Right hindlimb (tissue), 1 donor: ENCODE data around the gene N4BP2.

ENCODE experiments used
- DNase-seq: peaks from one replicate; pipeline ENCODE4 v3.0.0-alpha.2; 2018

Gene N4BP2

DNA sequence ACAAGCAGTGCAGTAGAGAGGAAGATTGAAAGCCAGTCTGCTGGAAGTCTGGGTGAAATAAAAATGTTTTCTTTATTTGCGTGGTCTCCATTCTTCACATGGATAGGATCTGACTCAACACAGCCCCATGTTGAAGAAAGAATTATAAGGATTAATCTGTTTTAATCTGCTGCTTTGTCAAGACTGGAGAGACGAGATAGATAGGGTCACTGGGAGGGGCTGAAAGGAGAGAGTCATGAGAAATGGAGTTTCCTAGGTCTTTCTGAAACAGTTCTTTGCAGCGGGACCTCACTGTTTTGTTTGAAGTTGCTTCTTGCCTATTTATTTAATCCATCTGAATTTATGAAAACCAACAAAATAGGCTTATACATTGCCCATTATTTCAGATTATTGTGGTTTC, 107.8 kb downstream of the N4BP2 start:
- no peak for DNase-seq

DNA sequence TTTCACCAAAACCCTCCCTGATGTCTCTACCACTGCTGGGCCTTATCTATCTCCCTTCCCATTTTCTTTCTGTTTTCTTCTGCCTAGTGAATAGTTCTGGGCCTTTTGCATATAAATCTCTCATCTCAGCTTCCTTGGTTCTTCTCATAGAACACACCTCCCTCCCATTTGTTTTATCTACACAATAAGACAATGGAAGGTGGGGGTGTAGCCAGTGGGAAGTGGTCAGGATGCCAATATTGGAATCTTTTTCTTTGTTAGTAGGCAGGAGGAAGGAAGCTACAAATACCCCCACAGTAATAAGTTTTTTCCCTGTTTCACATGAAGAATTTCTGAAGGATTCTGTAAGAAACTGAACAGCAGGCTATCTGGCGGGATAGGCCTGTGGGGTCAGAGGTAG, 109.3 kb downstream of the N4BP2 start:
- no peak for DNase-seq

DNA sequence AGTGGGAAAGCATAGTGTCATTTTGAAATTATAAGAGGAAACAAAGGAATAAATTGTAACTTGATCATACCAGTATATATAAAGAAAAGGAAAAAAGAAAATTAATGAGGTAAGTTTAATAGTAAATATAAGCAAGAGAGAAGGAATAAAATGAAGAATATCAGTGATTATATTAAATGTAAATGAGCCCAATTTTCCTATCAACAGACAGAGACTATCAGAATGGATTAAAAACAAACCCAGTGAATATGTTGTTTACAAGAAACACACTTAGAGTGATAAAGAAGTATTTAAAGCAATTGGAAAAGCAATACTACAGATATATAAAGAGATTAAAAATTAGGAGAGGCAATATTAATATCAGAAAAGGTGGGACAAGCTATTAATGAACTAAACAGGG, 111.4 kb downstream of the N4BP2 start:
- DNase-seq = no peak

DNA sequence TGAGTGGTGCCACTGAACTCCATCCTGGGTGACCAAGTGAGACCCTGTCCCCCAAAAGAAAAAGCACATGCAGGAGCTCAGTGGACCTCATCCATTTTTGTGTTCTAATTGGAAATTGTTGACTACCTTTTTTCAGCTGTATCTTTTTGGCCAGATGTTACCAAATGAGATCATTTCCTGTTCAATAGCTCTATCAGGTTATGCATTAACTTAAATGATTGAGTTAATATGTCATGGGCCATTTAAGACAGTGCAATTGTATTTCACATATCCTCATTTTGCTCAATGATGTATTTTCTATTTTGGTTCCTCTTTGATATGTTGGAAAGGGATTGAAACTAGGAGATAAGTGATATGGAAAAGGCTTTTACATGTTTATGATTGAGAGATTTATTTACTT, 113.9 kb downstream of the N4BP2 start:
- no peak for DNase-seq

DNA sequence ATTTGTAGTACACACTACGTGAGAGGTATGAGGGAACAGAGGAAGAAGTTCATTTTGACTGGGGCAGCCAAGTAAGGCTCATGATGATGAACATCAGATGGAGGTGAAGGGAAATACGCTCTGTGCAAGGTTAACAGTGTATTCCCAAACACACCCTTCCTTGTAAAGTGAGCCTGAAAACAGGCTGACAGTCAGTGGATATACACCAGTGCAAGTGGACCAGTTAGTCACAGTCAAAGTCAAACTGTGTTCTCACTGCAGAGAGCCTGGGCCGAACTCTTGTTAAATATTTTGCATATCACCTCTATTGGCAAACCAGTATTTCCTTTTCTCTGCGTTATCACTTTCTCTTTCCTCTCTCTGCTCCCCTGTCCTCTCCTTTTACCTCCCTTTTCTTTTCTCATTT, 116.8 kb downstream of the N4BP2 start:
- DNase-seq = no peak

DNA sequence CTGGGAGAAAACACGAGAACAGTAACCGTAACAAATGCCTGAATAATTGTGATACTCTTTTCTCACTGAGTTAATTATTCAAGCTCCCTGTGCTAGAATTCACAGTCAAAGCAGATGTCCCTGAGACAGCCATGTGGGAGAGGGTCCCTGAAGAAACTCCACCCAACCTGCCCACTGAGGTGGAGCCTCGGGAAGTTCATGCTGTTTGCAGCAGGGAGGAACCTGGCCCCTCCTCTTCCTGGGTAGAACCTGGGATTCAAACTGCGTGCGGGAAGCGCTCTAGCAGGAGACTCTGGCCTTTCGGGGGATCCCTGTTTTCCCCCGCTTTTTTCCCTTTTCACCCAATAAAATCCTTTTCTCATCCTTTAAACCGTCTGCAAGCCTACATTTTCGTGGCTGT, 120.0 kb downstream of the N4BP2 start:
- no peak for DNase-seq

DNA sequence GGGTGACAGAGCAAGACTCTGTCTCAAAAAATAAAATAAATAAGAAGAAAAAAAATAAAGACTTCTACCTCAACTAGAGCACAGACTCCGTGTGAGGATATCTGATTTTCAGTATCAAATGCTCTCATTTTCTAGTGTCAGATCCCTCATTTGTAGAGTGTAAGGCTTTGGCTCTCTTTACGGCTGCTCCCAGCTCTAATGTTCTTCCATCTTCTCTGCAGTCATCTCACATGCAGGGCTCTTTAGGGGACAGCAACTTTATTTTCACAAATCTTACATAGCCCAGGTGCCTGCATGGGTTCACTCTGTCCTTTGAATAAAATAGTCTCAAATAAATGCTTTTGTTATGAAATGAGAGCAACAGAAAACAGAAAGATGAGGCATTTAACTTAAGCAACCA, 120.9 kb downstream of the N4BP2 start:
- no peak for DNase-seq

DNA sequence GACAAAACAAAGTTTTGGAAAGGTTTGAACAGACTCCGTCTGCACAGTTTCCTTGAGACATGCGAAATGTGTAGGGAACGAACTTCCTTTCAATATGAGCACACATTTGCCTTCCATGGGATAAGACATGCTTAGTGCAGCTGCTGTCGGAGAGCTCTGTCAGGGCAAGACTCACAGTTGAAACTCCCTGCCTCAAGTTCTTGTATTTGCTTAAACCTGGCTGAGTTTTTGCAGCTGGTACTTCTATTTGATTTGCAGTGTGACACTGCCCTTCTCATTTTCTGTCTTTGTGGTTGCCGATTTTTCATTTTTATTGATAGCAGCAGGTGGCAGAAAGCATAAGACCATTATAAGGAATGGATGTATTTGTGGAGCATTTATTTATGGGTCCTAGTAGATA, 122.0 kb downstream of the N4BP2 start:
- peak; percentile 31 for DNase-seq

DNA sequence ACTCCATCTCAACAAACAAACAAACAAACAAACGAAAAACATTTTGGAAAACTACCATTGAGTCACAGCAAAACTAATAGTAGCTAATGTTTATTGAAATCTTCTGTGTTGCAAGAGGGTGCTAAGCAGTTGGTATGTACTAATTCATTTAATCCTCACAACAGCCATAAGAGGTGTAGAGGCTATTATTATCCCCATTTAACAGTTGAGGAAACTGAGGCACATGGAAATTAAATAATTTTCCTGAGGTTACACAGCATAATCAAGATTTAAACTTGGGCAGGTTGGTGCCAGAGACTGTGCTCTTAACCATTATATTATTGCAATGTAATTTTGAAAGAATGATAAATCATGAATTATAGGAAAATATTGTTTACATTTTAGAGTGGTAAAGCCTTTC, 122.7 kb downstream of the N4BP2 start:
- no peak for DNase-seq

DNA sequence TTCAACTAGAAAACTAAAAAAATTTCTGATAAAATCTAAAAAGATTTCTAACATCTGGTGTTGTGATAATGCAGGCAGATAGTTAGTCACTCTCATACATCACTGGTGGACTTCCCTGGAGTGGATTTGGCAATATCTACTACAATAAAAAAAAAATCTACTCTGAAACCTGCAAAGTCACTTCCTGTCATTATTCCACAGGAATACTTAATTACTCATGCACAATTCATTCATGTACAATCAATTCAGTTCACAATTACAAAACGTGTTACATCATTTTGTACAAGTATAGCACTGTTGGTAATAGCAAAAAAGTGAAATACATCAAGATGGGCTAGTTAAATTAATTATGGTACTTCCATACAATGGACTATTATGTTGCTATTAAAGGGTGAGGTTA, 123.7 kb downstream of the N4BP2 start:
- DNase-seq = no peak

DNA sequence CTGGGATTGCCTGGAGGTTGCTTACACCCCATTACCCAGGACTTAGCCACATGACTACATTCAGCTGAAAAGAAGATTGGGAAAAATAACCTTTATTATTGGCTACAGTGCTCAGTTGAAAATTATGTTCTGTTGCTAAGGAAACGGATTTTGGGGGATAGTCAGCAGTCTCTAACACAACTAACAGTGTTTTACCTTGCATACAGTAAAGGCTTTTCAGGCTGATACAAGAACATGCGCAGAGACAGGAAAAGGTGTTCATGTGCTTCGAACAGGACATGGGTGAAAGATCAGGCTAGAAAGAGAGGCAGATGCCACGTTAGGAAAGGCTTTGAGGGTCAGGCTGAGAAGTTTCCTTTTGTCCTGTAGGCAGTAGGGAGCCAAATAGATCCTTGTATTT, 125.4 kb downstream of the N4BP2 start:
- no peak for DNase-seq

DNA sequence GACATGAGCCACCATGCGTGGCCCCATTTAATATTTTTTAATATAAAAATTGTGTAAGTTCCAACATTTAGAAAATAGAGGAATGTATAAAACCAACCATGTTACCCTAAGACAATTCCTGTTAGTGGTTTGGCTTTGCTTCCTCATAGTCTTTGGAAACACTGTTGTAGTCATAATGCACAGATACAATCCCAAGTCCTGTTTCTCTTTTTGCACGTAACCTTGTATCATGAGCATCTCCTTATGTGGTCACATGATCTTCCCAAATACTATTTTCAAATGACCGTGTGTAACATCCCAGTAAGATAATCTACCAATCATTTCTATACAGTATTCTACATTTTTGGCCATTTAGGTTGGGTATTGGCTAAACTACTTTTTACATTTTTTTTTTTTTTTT, 126.3 kb downstream of the N4BP2 start:
- DNase-seq = no peak

DNA sequence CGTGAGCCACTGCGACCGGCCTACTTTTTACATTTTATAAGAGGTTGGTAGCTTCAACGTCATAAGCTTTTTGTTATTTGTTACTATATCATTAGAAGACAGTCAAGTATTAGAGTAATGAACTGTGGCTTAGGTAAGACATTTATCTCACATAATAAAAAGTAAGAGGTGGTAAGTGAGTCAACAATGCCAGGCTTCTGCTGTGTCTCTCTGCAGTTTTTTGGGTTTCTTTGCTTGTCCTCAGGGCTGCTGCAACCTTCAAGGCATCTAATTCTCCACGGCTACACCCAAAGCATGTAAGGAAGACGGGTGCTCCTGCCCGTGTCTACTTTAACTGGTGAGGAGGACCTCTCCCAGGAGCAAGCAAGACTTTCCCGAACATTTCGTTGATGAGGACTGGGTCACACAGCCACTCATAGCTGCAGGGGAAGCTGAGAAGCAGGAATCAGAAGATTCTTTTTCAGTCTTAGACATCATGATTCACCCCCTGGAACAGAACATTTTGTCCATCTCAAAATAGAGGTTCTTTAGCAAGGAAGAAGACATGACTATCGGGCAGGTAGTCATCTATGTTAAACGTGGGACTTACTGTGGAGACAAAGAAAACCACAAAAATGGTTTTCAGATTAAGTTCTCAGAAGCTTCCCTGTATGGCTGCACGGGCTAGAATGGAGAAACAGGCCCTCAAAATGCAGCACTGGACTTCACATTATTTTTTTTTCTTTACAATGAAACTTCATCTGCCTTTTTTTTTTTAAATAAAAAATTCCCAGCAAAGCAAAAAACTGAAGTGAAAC, 127.2 kb downstream of the N4BP2 start:
- DNase-seq = no peak

DNA sequence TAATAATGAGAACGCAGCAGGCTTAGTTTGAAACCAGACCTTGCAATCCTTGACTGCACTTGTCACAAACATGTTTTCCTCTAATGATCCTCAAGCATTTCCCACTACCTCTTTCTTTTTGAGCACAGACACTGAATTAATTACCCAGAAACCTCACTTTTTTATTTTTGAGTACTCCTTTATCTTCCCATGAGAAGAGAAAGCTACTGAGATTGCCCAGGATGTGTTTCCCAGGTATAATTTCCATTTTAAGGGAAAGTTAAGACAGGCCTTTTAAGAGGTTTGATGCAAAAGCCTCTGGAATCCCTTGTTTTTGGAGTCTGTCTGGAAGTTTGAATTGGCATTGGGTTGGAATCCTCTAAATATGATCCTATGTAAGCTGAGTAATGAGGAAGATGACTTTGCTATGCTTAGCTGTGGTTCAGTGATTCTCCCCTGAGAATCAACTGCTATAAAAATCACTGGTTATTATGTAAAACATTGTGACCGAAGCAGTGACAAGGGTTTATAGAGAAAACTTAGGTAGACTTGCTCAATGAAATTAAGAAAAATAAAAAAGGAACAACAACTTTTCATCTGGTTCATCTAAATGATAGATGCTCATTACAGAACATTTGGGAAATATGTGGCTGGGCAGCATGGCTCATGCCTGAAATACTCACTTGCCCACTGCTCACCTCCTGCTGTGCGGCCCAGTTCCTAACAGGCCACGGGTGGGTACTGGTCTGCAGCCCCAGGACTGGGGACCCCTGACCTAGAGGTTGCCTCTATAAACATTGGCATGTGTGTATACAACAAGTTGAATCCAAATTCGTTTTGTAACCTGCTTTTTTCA, 129.4 kb downstream of the N4BP2 start:
- DNase-seq = no peak

DNA sequence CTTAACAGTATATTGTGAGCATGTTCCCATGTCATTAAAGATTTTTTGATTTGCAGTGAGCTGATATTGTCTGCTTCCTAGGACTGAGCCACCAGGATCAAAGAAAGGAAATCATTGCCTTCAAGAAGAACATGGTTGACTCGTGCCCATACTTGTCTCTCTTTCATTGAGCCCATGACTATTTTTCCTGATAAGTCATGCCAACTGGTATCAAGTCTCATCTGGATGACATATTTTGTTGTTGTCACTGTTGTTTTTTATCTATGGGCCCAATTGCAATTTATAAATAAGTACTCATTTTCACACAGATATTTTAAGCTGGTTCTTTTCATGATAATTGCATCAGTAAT, 130.0 kb downstream of the N4BP2 start:
- no peak for DNase-seq

DNA sequence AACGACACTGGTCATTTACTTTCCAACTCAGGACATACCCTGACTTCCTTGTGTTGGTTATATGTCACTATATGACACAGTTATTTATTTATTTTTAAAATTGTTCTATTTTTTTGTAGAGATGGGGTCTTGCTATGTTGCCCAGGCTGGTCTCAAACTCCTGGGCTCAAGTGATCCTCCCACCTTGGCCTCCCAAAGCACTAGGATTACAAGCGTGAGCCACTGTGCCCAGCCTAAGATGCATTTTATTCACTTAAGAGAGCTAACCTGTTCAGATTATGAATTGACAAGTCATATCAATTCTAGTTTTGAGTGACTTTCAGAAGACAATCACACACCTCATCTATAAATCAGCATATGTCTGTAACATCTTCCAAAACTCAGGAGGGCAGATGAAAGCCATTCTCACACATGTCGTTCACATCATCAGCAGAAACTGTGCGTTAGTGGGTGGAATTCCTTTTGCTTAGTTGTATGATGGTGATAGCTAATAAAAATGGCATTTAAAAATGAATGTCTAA, 130.8 kb downstream of the N4BP2 start:
- DNase-seq = no peak

DNA sequence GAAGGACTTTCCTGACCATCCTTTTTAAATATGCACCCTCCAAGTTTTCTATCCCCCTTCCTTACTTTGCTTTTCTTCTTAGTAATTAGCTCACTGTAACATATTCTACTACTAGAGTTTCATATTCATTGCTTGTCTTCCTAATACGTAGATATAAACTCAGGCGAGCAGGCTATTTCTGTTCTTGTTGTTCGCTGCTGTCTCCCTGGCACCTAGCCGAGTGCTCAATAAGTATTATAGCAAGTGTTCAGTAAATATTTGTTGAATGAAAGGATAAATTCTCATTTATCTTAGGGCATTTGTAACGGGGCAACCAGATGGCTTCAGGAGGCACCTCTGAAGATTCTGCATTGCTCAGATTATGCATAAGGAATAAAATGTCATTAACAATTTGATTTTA, 133.4 kb downstream of the N4BP2 start:
- peak; percentile 26 for DNase-seq

DNA sequence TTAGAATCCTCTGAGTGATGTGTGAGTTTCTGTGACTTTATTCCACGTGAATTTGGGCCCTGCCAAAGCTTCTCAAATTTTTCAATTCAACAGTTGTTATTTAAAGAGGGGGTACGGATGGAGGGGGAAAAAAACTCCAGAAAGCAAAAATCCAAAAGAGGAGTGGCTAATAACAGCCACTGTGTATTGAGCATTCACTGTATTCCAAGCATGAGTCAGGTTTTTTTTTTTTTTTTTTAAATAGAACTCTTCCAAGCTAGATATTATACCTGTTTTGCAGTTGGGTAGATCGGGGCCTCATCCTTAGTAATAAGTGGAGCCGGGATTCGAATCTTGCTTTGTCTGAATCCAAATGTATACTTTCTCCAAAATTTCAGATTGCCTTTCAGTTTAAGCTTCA, 133.8 kb downstream of the N4BP2 start:
- DNase-seq = no peak

DNA sequence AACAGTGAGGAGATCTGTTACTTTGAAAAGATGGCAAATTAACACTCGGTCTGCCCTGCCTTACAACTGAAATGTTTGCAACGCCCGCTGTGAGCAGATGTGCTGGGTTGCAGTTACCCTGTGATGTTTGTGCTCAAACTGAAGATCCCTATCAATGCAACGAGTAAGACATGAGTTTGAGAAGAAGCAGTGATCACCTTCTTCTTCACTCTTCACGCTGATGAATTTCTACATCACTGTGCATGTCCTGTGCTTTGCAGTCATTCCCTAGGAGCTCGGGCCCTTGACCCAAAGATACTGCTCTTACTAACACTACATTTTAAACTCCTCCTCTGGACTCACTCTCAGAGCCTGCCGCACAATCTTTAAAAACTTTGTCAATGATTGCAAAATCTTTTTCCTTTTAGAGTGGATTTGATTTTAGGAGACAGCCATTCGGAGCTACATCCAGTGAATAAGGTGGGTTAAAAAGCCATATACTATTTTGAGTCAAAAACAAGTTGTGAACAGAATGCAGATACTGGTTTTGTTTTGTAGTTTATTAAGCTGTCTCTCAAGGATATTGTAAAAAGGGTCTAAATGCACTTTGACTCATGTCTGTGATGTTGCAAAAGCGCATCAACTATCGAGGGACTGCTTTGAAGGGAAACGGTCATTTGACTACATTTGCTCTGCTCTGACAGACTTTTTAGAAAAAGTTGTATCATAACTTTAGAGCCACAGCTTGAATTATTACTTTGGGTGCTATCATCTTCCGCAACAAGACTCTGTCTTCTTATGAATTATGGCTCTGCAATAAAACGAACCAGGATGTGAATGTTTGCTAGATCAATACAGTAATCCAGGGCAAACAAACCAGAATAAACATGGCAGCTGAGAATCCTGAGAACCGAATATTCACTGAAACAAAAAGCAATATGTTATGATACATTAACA, 134.5 kb downstream of the N4BP2 start:
- no peak for DNase-seq

DNA sequence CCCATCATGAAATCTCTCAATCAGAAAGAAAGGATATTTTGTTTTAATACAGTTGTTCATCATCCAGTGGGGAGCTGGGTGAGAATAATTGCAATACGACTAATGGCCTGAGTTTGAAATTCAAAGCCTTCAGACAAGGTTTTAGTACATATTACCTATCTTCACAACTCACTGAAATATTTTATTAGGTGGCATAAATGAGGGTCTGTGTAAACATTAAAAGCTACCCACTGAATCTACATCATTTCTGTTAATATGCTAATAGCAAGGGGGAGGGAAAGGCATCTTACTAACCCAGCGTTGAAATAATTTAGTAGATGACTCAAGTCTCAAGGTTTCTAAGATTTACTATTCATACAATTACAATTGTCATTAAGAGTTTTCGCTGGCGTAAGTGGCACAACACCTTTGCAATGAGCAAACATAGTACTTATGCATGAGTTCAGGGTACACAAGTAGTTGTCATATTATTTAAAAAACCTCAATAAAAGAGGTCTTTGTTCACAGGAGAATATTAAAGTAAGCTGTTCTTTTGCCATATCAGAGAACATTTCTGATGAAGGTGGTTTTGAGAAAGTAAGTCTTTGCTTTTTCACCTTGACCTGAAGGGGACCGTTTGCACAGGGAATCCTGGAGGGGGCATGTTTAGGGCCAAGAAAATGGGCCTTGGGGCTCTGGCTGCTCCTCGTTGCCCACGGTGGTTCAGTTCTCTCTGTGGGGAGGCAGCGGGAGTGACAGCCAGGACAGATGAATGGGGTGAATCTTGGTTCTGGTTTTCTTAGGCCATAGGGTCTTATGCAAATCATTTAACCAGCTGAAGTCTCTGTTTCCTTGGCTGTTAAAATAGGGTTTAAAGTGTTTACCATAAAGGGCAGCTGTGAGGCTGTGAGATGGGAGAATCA, 135.7 kb downstream of the N4BP2 start:
- DNase-seq = no peak

DNA sequence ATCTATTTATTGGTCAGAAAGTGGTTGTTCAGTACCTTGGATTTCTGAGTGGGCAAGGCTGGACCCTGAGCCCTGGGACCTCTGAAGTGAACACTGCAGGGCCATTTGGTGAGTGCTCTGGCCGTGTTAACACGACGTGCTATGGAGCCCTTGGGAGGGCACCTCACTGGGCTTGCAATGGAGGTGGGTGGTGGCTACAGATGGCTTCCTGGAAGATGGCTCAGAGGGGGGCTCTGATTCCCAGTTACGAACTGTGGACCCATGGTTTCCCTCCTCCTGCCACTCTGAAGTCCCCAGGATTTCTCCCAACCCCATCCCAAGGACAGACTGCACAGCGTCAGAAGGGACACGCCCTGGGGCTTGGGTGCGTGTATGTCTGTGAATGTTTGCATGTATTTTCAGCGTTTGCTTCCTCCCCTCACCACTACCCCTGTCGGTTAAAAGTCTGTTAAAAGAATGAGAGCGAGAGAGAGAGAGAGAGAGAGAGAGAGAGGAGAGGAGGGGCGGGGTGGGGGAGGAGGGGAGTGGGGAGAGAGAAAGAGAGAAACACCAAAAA, 136.4 kb downstream of the N4BP2 start:
- no peak for DNase-seq

DNA sequence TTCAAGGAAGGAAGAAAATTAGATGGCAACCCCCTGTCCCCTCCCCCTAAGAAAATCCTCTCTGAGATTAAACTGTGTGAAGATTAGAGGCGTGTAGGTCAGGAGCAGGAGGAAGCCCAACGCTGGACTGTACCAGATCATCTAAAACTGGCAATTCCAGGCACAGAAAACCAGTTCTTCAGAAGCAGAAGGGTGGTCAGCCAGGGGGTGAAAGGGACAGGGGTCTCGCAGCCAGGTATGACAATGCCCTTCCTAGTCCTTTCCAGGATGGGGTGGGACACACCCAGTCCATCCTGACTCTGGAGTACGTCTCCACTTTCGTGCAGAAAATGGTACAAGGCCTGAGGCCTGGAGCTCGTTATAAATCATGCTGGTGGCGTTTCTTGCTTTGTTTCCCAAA, 136.9 kb downstream of the N4BP2 start:
- no peak for DNase-seq
